Keratinocyte (primary cell): ENCODE measurements around the gene NNAT.

Experiments used
- CTCF ChIP-seq, 3 experiments: IDR thresholded peaks in 1 of 3; conservative IDR thresholded peaks in 1 of 3; optimal IDR thresholded peaks in 1 of 3; 2 replicates in 2 of 3; 3 replicates in 1 of 3; pipeline versions ENCODE3 to v1.5.1; 2011; ENCODE audit warnings: low read length in 3 of 3, mild to moderate bottlenecking in 3 of 3, moderate library complexity in 2 of 3, control low read depth in 1 of 3, inconsistent platforms in 1 of 3; ENCODE audit not compliant: insufficient read depth in 2 of 3; ENCODE audit errors: extremely low read depth in 1 of 3
- EZH2 ChIP-seq: IDR thresholded peaks from one replicate; pipeline ENCODE4 v1.6.1; 2012; ENCODE audit warnings: inconsistent platforms, mild to moderate bottlenecking, low read length, moderate library complexity

- TF ChIP-seq CTCF (optimal IDR thresholded peaks at IDR 0.05 in 1 of 3, IDR thresholded peaks at IDR 0.05 in 1 of 3, conservative IDR thresholded peaks at IDR 0.05 in 1 of 3; ENCODE audit: extremely low read depth in 1 of 3, insufficient read depth in 2 of 3, low read length in 3 of 3), result no peak
- TF ChIP-seq EZH2, result no peak
Observed at GRCh38 chr20:37545516-37545915, 24.5 kb downstream of the NNAT start.
